ENCODE results near the gene AP4S1.
"Not testable (repeated sequence)": the region's sequence is repeated elsewhere in the genome, so short reads cannot be mapped to it uniquely, and the experiment has no call there.

Gene AP4S1

DNA sequence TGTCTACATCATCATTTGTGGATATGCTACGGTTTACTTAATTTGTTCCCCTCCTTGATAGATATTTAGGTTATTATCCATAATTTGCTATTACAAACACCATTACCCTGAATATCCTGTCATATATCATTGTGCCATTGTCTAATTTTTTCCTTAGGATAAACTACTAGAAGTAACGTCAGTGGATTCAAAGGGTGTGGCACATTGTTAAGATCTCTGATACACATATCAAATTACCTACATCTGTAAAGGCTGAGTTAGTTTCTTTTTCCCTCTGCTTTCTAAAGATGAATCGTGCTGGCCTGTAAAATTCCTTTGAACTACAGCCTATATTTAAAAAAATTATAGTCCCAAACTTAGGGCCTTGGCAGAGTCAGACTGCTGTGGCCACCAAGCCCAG, 54.6 kb downstream of the AP4S1 start:
- peak; percentile 52 for FAIRE-seq
- DNase-seq (ENCODE audit: insufficient read length, low spot score) = peak; percentile 43

DNA sequence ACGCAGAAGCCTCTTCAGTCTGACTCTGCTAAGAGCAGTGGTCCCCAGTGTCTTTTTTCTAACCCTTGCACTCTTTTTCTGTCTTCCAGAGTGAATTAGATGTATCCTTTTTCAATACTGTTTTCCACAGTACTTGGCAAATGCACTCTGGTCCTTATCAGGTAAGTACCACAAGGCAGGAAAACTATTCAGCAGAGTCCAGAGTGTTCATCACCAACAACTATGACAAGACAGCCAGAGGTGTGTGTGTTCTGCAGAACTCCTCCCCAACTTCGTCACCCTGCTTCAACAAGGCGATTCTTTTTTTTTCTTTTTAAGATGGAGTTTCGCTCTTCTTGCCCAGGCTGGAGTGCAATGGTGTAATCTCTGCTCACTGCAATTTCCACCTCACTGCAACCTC, 55.0 kb downstream of the AP4S1 start:
- FAIRE-seq (peak; percentile 63), DNase-seq (ENCODE audit: insufficient read length, low spot score) (no peak)

DNA sequence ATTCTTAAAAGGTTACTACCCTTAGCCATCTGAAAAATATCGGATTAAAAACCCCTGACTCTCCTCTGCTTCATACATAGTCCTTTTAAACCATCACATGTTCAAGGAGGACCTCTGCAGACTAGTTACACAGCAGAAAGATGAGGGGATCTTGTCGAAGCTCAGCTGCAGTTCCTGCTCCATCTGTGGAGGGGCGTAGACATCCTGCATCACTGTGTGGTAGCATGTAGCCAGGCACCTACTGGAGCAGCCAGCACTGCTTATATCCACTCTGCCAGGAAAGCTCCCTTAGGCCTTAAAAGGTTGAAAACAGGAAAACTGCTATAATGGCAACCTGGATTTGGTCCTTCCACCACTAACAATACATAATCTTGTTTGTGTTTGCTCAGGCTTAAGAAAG, 58.3 kb downstream of the AP4S1 start:
- no peak for DNase-seq (ENCODE audit: insufficient read length, low spot score)
- peak; percentile 16 for FAIRE-seq

DNA sequence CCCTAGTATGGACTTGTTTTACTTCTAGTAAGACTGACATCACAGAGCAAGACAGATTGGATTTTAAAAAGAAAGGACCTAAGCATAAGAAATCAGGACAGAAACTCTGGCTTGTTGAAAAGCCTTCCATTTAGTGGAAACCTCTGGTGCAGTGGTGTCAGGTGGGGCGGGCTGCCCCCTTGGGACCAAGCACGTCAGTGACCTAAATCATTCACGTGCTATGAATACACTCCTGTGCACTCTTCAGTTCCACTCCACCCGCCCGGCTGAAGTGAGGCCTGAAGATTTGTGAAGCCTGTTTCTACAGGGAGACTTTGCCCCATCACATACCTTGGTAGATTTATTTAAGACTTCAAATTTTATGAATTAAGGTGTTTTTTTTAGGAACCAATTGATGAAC, 58.9 kb downstream of the AP4S1 start:
- DNase-seq (ENCODE audit: insufficient read length, low spot score) = no peak
- no peak for FAIRE-seq

DNA sequence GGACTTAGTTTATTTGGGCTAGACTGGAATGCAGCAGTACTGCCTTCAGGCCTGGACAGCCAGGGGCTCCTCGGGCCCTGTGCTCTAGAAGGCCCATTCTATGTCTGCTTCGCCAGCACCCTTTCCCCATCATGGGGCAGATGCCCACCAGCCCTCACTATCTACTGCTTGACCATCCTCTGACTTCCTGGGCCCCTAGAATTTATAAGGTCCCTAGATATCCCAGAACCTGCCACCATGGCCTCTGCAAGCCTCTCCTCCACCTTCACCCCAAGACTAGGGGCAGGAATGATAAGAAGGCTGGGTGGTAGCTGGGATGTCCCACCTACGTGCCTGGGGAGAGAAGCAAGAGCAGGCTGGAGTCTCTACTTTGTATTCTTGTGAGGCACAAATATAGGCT, 59.6 kb downstream of the AP4S1 start:
- no peak for FAIRE-seq
- DNase-seq (ENCODE audit: insufficient read length, low spot score) = no peak

DNA sequence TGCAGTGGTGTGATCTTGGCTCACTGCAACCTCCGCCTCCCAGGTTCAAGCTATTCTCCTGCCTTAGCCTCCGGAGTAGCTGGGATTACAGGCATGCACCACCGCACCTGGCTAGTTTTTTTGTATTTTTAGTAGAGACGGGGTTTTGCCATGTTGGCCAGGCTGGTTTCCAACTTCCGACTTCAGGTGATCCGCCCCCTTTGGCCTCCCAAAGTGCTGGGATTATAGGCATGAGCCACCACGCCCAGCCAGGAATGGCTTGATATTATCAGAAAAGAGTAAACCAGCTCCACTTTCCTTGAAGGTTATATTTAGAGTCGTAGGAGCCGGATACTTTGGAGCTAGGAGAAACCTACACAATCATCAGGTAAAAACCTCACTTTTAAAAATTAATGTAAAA, 61.0 kb downstream of the AP4S1 start:
- not testable (repeated sequence) for DNase-seq (ENCODE audit: insufficient read length, low spot score); FAIRE-seq

DNA sequence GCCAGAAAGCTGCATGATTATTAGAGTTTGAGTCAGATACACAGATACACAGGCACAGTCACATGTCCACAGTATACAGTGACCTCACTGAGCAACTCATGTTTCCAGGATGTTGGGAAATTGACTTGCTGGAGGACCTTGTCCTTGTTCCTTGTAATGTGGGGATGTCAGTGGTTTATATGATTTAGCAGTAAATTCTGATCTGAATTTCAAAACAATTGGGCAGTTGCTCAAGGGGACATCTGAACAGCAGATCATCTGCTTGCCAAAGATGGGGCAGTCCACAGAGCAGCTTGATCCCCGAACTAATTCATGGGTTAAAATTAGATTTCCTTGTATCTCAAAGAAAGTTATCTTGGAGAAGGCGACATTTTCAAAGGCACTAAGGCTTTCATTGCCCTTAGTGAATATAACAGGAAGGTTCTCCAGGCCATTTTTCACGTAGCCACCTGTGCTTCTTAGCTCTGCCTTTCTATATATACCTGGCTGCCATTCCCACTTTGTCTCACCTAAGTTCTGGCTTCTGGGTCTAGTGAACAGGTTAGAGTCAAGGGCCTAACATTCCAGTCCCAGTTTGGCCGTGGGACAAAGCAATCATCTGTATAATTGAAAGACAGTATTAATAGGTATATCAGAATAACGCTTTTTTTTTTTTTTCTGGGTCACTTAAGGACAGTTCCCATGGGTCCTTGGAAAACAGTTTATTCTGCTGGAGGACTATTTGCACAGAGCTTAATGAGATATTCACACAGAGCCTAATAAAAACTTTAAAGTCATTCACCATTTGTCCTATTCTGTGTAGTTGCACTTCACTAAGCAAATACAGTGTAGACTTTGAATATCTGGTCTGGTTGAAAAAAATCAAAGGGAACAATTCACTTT, 65.7 kb downstream of the AP4S1 start:
- peak; percentile 77 for DNase-seq (ENCODE audit: insufficient read length, low spot score)

DNA sequence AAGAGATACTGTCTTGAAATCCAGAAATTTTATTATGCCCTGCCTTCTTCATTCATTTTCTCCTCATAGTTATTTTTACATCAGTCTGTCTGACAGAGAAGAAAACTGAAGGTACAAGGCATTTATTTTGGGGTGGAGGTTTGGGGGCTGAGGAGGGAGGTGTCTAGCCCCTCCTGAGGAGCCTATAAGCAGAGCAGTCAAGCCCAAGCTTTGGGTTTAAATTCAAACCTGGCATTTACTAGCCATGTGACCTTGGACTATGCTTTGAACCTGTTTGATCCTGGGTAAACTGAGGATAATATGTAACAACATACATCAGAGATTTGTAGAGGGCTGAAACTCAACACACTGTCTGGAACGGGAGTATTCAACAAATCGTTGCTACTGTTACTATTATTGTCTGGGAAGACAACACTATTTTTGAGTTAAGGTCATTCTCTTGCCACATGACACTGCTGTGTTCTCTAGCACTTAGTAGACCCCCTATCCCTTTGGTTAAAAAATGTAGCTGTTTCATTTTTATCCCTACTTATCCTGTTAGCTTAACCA, 66.8 kb downstream of the AP4S1 start:
- no peak for DNase-seq (ENCODE audit: insufficient read length, low spot score)
- FAIRE-seq = peak; percentile 77

More for the DNA sequence above, 65.7 kb downstream of the AP4S1 start:
- peak; percentile 86 for FAIRE-seq

DNA sequence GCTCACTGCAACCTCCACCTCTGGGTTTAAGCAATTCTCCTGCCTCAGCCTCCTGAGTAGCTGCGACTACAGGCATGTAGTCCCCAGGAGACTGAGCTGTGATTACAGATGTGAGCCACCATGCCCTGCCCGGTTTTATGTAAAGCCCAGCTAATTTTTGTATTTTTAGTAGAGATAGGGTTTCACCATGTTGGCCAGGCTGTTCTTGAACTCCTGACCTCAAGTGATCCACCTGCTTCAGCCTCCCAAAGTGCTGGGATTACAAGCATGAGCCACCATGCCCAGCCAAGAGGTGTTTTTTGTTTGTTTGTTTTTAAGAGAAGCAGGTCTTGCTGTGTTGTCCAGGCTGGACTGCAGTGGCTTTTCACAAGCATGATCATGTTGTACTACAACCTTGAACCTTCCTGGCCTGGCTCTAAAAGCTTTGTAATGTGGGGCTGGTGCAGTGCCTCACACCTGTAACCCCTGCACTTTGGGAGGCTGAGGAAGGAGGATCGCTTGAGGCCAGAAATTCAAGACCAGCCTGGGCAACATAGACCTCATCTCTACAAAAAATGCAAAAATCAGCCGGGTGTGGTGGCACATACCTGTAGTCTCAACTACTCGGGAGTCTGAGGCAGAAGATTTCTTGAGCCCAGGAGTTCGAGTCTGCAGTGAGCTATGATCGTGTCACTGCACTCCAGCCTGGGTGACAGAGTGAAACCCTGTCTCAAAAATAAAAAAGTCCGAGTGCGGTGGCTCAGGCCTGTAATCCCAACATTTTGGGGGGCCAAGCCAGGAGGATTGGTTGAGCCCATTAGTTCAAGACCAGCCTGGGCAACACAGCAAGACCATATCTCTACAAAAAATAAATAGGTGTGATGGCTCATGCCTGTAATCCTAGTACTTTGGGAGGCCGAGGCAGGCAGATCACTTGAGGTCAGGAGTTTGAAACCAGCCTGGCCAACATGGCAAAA, 68.7 kb downstream of the AP4S1 start:
- DNase-seq (ENCODE audit: insufficient read length, low spot score); FAIRE-seq: not testable (repeated sequence)

DNA sequence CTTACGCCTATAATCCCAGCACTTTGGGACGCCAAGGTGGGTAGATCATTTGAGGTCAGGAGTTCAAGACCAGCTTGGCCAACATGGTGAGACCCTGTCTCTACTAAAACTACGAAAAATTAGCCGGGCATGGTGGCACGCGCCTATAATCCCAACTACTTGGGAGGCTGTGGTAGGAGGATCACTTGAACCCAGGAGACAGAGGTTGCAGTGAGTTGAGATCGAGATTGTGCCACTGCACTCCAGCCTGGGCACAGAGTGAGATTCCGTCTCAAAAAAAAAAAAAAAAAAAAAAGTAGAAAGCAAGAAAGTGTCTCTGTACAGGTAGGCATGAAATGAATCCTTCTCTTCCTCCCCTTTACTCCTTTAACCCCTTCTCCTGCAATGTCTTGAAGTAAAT, 70.4 kb downstream of the AP4S1 start:
- not testable (repeated sequence) for DNase-seq (ENCODE audit: insufficient read length, low spot score)
- peak; percentile 54 for FAIRE-seq

DNA sequence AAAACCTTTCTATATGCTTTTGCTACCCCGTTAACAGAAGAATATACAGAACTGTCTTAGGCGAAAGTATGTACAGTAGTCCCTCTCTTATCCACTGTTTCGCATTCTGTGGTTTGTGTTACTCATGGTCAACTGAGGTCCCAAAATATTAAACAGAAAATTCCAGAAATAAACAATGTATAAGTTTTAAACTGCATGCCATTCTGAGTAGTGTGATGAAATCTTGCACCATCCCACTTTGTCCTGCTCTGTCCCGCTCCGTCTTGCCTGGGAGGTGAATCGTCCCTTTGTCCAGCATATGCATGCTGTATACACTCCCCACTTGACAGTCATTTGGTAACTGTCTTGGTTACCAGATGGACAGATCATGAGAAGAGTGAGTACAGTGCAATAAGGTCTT, 70.8 kb downstream of the AP4S1 start:
- FAIRE-seq = peak; percentile 68
- DNase-seq (ENCODE audit: insufficient read length, low spot score) = no peak

DNA sequence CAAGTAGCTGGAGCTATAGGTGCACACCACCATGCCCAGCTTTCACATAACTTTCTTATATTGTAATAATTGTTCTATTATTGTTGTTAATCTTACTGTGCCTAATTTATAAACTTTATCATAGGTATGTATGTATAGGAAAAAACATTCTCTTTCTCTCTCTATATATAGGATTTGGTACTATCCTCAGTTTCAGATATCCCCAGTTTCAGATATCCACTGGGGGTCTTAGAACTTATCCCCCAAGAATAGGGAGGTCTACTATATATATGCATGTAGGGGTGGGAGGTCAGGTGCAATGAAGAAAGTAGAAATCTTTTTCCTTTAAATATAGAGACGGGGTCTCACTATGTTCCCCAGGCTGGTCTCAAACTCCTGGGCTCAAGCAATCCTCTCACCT, 71.6 kb downstream of the AP4S1 start:
- FAIRE-seq (no peak), DNase-seq (ENCODE audit: insufficient read length, low spot score) (no peak)

DNA sequence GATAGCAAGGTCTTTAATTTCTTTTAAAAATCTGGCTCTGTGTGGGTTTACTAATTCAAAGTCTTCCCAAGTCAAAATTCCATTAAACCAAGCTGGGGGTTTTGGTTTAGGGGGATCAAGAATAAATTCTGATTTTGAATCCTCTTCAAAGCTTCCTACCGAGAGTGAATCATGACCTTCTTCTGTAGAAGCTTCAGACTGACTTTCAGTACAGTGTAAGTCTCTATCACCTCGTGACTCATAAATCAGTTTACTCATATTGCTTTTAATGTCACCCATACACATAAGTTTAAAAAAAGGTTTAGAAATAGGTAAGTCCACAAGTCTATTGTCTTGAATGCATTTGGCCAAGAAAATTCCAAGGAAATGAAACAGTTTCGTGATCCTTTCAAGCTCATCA, 81.3 kb downstream of the AP4S1 start:
- DNase-seq (ENCODE audit: insufficient read length, low spot score) = no peak
- FAIRE-seq = peak; percentile 67

DNA sequence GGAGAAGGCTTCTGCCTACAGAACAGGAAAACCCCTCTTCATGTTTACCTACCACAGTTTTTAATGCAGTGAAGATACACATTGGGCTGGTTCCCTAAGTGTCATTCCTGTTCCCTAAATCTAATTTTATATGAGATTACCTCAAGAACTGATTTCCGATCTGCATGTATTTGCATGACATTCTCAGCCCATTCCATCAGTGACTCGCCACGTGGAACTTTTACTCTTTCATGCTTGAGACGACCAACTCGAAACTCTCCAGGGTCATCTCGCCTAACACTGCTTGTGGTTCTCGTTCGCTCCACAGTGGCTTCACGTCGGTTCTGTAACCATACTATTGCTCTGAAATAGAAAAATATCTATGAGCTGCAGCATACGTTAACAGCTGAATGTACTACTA, 83.8 kb downstream of the AP4S1 start:
- FAIRE-seq (no peak), DNase-seq (ENCODE audit: insufficient read length, low spot score) (no peak)

DNA sequence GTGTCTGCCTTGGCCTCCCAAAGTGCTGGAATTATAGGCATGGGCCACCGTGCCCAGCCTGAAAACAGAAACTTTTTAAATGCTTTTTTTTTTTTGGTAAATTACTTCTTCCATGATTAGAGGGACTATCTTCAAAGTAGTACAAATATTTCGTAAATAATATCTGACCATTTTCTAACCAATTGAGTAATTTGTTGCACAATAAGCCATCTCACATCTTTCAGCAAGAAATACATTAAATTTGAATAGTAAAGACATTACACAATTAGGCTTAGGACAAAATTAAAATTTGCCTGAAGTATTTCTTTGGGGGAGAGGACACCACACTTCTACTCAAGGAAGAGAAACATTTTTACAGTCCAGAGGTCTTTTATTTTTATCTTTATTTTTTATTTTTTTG, 85.4 kb downstream of the AP4S1 start:
- no peak for FAIRE-seq
- DNase-seq (ENCODE audit: insufficient read length, low spot score) = no peak

DNA sequence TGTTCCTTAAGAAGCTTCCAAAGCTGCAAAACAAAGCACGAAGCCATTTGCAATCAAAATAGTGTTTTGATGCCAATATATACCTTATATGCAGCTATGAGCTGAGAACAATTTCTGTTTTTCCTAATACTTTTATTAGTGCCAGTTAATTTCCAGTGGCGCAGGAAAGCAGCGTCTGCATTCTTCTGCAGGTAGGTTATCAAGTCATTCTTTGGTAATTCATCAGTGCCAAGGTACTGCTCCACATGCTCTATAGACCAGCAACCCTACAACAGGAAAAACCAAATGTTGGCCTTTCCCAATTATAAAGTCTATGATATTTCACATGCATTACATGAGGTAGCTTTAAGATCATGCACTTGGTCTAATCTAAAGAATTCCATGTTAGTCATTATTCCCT, 88.3 kb downstream of the AP4S1 start:
- FAIRE-seq (peak; percentile 23), DNase-seq (ENCODE audit: insufficient read length, low spot score) (no peak)

DNA sequence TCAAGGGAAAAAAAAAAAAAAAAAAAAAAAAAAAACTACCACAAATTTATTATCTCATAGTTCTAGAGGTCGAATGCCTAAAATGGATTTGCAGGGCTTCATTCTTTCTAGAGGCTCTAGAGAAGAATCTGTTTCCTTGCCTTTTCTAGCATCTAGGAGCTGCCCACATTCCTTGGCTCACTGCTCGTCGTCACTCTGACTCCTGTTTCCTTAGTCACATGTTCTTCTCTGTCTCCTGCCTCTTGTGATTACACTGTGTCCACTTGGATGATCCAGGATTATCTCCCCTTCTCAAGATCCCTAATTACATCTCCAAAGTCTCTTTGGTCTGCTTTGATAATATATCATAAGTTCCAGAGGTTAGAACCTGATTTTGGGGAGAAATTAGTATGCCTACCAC, 93.4 kb downstream of the AP4S1 start:
- DNase-seq (ENCODE audit: insufficient read length, low spot score) = no peak
- peak; percentile 48 for FAIRE-seq

DNA sequence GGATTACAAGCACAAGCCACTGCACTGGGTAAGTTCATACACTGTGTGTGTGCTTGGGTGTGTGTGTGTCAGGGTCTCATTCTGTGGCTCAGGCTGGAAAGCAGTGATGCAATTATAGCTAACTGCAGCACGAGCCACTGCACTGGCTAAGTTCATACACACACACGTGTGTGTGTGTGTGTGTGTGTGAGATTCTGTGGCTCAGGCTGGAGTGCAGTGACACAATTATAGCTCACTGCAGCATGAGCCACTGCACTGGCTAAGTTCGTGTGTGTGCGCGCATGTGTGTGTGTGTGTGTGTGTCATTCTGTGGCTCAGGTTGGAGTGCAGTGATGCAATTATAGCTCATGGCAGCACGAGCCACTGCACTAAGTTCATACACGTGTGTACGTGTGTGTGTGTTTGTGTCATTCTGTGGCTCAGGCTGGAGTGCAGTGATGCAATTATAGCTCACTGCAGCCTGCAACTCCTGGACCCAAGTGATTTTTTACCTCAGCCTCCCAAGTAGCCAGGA, 96.7 kb downstream of the AP4S1 start:
- no peak for DNase-seq (ENCODE audit: insufficient read length, low spot score)
- peak; percentile 98 for FAIRE-seq

DNA sequence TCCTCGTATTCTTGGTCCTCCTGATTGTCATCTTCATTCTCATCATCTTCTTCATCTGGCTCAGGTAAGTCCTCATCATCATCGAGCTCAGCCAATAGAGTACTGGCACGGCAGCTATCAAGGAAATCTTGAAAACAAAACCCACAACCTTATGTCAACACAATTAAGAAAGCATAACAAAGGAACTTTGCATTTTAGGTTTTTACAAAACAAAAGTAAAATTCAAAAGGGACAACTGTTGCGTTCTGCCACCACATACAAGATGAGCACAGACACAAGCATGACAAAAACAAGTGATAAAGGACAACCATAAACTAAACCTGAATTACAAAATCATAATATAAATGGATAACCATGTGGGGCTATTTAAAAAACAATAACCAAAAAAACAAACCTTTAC, 97.5 kb downstream of the AP4S1 start:
- DNase-seq (ENCODE audit: insufficient read length, low spot score) (no peak), FAIRE-seq (peak; percentile 44)

DNA sequence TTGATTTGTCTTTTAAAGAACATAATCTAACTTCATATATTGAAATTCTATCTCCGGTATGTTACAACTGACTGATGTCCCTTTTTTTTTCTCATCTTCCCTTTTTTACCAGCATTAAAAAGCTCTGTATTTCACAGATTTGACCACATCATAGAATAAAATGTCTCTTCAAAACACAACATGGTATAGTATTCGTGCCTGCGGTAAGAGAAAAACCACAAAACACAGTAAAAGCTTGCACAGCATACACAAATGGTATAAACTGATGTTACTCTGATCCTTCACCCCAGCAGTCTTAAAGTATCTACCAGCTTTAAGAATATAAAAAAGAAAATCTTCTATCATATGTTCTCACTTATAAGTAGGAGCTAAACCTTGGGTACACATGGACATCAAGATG, 98.7 kb downstream of the AP4S1 start:
- no peak for DNase-seq (ENCODE audit: insufficient read length, low spot score)
- no peak for FAIRE-seq

DNA sequence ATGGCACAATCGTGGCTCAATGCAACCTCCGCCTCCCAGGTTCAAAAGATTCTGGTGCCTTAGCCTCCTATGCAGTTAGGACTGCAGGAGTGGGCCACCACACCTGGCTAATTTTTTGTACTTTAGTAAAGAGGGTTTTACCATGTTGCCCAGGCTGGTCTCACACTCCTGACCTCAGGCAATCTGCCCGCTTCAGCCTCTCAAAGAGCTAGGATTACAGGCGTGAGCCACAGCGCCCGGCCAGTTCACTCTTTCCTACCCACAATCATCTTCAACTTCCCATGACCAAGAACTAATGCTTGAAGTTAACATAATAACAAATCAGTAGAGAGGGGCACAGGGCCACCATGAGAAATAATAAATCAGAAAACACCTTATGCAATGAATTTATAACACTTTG, 99.8 kb downstream of the AP4S1 start:
- FAIRE-seq (peak; percentile 51), DNase-seq (ENCODE audit: insufficient read length, low spot score) (no peak)

Data from HTR-8/SVneo (cell line).